GM19324 (cell line): ENCODE measurements around the gene ABCB1.
A peak's percentile ranks its signal among the peaks of the same experiment; 100 is the strongest.
"Not testable (repeated sequence)": the region's sequence is repeated elsewhere in the genome, so short reads cannot be mapped to it uniquely, and the experiment has no call there.

Experiments used
- ATAC-seq: cut with Tn5 transposase; IDR thresholded peaks from one replicate; pipeline ENCODE4 v1.9.1; 2021; ENCODE audit warnings: mild to moderate bottlenecking, moderate library complexity; ENCODE audit not compliant: unreplicated experiment, low FRiP score

Gene ABCB1

DNA sequence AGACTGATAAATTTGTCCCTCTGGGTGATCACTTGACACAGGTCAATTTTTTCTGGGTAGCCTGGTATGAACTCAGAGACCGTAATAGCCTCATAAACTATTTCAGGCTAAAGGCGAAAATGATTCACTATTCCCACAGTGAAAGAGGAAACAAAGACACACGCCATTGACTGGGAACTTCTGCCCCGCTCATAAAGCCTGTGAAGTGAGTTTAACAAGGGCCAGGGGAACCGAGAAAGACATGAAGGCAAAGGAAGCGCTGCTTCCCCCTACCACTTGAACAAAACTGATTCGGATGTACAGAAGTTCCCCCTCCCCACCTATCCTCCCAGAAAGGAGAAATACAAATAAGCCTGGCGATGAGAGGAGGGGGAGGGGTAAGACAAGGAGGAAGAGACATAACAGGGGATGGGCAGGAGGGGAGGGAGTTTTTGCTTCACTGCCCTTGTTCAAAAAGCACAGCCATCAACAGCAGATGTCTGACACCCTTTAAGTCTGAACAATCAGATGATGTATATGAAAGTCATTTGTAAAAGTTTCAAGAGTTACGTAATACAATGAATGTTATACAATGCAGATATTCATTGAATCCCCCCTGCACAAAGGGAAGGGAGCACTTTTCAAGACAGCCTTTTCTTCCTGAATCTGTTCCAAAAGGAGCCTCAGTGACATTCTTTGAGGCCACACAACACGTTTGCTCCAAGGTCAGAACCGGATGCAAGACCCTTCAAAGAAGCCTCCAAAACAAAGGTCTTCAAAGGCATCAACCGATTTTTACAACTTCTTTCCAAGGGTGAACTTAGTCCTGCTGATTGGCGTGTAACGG lies 125.9 kb downstream of the ABCB1 start:
- peak; percentile 64 for ATAC-seq

DNA sequence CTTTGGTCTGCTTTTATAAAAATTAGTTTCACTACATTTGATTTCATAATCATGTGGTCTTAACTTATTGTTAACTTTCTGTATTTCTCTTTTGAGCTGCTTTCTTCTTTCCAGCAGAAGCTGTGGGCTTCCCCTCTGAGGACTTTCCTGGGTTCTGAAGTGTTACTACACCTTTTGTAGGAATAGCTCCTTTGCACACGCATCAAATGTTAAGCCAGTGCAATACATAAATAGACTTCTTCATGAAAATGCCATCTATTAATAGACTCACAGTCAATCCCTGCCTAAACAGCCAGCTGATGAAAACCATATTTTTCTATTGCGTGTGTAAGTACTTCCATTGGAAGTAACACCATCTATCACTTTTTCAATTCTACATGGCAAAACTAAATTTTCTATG lies 126.7 kb downstream of the ABCB1 start:
- no peak for ATAC-seq

DNA sequence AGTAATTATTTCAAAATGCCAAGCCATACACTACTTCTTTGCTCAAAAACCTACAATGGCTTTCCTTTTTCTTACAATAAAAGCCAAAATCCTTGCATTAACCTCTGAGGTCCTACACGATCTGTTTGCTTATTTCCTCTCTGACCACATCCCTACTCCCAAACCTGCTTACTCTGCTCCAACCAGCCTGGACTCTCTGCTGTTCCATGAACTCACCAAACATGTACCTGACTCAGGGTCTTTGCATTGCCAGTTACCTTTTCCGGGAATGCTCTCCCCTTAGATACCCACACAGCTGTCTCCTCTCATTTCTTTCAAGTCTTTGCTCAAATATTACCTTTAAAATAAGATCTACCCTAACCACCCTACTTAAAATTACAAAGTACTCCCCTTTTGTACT lies 127.5 kb downstream of the ABCB1 start:
- no peak for ATAC-seq

DNA sequence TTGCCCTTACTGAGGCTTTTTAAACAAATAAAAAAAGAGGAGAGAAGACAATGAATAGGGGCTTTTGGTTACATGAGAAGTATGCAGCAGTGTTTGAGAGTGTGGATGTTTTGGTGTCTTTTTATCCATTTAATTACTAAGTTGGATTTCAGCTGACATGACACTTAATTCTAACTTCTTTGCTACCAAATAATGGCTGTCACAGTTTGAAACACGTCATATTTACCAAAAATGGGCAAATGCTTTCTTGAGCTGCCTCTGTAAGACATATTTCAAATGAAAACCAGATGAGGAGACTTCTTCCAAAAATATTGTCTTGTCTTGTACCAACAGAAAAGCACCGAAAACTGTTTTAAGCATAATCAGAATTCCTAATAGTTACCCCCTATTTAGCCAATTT lies 129.2 kb downstream of the ABCB1 start:
- ATAC-seq: no peak

DNA sequence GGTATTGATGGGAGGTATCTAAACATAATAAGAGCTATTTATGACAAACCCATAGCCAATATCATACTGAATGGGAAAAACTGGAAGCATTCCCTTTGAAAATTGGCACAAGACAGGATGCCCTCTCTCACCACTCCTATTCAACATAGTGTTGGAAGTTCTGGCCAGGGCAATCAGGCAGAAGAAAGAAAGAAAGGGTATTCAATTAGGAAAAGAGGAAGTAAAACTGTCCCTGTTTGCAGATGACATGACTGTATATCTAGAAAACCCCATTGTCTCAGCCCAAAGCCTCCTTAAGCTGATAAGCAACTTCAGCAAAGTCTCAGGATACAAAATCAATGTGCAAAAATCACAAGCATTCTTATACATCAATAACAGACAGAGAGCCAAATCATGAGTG lies 131.5 kb downstream of the ABCB1 start:
- ATAC-seq: not testable (repeated sequence)

DNA sequence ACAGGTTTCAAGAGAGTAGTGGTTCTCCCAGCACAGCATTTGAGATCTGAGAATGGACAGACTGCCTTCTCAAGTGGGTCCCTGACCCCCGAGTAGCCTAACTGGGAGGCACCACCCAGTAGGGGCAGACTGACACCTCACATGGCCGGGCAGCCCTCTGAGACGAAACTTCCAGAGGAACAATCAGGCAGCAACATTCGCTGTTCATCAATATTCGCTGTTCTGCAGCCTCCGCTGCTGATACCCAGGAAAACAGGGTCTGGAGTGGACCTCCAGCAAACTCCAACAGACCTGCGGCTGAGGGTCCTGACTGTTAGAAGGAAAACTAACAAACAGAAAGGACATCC lies 135.2 kb downstream of the ABCB1 start:
- ATAC-seq: not testable (repeated sequence)

DNA sequence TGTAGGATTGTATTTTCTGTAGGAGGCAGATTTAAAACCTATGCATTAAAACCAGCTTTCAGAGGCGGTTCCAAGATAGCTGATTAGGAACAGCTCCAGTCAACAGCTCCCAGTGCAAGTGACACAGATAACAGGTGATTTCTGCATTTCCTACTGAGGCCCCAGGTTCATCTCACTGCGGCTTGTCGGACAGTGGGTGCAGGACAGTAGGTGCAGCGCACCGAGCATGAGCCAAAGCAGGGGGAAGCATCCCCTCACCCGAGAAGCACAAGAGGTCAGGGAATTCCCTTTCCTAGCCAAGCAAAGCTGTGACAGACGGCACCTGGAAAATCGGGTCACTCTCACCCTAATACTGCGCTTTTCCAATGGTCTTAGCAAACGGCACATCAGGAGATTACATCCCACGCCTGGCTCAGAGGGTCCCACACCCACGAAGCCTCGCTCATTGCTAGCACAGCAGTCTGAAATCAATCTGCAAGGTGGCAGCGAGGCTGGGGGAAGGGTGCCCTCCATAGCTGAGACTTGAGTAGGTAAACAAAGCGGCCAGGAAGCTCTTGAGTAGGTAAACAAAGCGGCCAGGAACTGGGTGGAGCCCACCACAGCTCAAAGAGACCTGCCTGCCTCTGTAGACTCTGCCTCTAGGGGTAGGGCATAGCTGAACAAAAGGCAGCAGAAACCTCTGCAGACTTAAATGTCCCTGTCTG lies 135.7 kb downstream of the ABCB1 start:
- ATAC-seq: not testable (repeated sequence)

DNA sequence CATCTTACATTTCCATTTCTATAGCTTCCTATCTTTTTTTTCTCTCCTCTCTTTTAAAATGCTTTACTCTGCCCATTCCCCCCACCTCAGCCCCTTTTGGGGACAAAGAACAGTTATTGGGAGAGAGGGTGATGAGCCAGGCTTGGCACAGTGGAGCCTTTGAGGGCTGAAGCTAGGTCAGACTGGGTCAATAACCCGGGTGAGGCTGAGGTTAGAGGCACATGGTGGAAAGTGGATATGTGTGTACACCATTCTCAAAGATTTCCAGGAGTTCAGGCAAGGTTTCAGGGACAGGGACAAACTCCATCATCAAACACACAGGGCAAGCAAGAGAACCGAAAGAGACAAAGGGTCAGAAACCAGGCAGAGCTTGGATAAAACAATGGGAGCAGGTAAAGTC lies 136.7 kb downstream of the ABCB1 start:
- ATAC-seq: no peak

DNA sequence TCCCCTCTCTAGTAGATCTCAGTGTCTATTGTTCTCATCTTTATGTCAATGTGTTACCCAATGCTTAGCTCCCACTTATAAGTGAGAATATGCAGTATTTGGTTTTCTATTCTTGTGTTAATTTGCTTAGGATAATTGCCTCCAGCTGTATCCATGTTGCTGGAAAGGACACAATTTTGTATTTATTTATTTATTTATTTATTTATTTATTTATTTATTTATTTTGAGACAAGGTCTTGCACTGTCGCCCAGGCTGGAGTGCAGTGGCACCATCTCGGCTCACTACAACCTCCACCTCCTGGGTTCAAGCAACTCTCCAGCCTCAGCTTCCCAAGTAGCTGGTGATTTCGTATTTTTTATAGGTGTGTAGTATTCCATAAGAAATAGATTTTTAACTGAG lies 140.2 kb downstream of the ABCB1 start:
- not testable (repeated sequence) for ATAC-seq

DNA sequence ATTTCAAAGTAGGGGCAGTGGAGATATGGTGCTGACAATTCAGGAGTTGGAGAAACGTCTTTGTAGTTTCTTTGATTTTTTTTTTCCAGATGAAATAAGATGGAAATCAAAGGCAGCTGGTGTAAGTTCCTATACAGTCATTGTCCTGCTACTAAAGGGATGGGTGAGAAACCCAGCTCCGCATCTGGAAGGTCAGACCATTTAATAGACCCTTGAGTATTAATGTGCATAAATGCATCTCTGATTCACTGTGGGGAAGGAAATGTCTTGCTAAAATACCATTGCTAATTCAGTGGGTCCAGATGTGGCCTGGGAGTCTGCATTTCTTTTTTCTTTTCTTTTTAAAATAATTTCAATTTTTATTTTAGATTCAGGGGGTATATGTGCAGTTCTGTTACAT lies 140.7 kb downstream of the ABCB1 start:
- no peak for ATAC-seq

DNA sequence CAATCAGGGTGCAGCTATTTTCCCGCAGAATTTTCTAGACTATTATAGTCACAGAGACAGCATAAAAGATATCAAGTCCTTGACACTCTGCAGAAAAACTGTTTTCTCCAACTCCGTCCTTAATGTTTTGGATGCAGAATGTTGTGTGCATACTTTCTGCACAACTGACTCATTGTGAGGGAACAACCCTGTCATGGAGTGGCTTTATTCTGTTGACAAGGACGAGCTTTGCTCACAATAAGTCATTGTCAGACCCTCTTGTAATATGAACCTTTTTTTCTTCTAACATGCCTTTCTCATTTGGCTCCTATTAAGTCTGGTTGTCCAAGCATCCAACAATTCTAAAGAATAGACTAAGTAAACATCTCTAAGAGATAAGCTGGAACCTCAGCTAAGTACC lies 142.5 kb downstream of the ABCB1 start:
- no peak for ATAC-seq

DNA sequence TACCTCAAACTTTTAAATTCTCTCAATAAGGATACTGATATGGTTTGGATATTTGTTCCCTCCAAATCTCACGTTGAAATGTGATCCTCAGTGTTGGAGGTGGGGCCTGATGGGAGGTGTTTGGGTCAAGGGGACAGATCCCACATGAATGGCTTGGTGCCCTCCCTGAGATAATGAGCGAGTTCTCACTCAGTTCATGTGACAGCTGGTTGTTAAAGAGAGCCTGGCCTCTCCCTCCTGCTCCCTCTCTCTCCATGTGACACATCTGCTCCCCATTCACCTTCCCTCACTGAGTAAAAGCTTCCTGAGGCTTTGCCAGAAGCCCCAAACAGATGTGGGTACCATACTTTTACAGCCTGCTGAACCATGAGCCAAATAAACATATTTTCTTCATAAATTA lies 144.4 kb downstream of the ABCB1 start:
- ATAC-seq: no peak
